GM19193 (cell line): Measurements from ENCODE around the gene BIVM.

ENCODE experiments used
- POLR2A ChIP-seq: IDR thresholded peaks from 4 replicates; pipeline ENCODE4 v1.6.1; 2011; ENCODE audit not compliant: insufficient read depth, insufficient read length; ENCODE audit errors: extremely low read depth

BIVM gene

GRCh38 chr13:102848956-102849355 is 50.0 kb downstream of the BIVM start:
- TF ChIP-seq POLR2A: no peak

GRCh38 chr13:102852556-102852955 is 53.6 kb downstream of the BIVM start:
- TF ChIP-seq POLR2A: no peak

- TF ChIP-seq POLR2A: no peak
Observed at GRCh38 chr13:102854675-102855074, 55.8 kb downstream of the BIVM start.

- TF ChIP-seq POLR2A: no peak
Observed at GRCh38 chr13:102856557-102856956, 57.6 kb downstream of the BIVM start.

- TF ChIP-seq POLR2A: no peak
Observed at GRCh38 chr13:102862624-102863210, 63.8 kb downstream of the BIVM start.

GRCh38 chr13:102863590-102863989 is 64.7 kb downstream of the BIVM start:
- no peak for TF ChIP-seq POLR2A

GRCh38 chr13:102868366-102868936 is 69.5 kb downstream of the BIVM start:
- no peak for TF ChIP-seq POLR2A

- TF ChIP-seq POLR2A: no peak
Observed at GRCh38 chr13:102869948-102870676, 71.2 kb downstream of the BIVM start.

- TF ChIP-seq POLR2A: no peak
Observed at GRCh38 chr13:102870677-102871415, 71.9 kb downstream of the BIVM start.

GRCh38 chr13:102872131-102872530 is 73.2 kb downstream of the BIVM start:
- no peak for TF ChIP-seq POLR2A

- TF ChIP-seq POLR2A: no peak
Observed at GRCh38 chr13:102872531-102872930, 73.6 kb downstream of the BIVM start.

- TF ChIP-seq POLR2A: no peak
Observed at GRCh38 chr13:102873653-102874052, 74.7 kb downstream of the BIVM start.

- TF ChIP-seq POLR2A: no peak
Observed at GRCh38 chr13:102875256-102875655, 76.3 kb downstream of the BIVM start.

GRCh38 chr13:102877303-102877702 is 78.4 kb downstream of the BIVM start:
- TF ChIP-seq POLR2A: no peak

GRCh38 chr13:102878481-102878880 is 79.6 kb downstream of the BIVM start:
- TF ChIP-seq POLR2A: no peak
